CD14-positive monocyte (primary cell): ENCODE data around the gene IL3. TPM values are rescaled to one million over a fixed set of nuclear protein-coding genes. Genes with fewer than 3 reads are reported as not detected.

Experiments used
- DNase-seq, 3 donors: peaks; one replicate each; pipeline ENCODE4 v3.0.0-alpha.2; 2011 to 2022
- H2AFZ ChIP-seq: 2 replicates; pipeline ENCODE4 v1.6.0; 2012; ENCODE audit warnings: mild to moderate bottlenecking, low read depth, low read length, inconsistent platforms; ENCODE audit not compliant: insufficient read depth, poor library complexity, severe bottlenecking
- H3K27ac ChIP-seq, 2 donors: 1 replicate in 1 of 2; 2 replicates in 1 of 2; pipeline ENCODE4 v1.5.1; 2012 to 2013; ENCODE audit warnings: low read length in 2 of 2, control low read depth in 1 of 2, inconsistent platforms in 1 of 2, low read depth in 1 of 2, mild to moderate bottlenecking in 1 of 2
- H3K27me3 ChIP-seq, 2 donors: one replicate each; pipeline versions ENCODE4 v1.6.0 to v1.6.1; 2011 to 2013; ENCODE audit warnings: low read length in 2 of 2; ENCODE audit not compliant: control insufficient read depth in 2 of 2, insufficient read depth in 2 of 2
- H3K36me3 ChIP-seq, 2 donors: replicated peaks in 1 of 2; 1 replicate in 1 of 2; 2 replicates in 1 of 2; pipeline versions ENCODE4 v1.5.1 to v1.6.1; 2012 to 2013; ENCODE audit warnings: low read length in 2 of 2, control low read depth in 1 of 2, inconsistent platforms in 1 of 2, mild to moderate bottlenecking in 1 of 2; ENCODE audit not compliant: insufficient read depth in 2 of 2, control insufficient read depth in 1 of 2
- H3K4me1 ChIP-seq, 2 donors: 1 replicate in 1 of 2; 2 replicates in 1 of 2; pipeline versions ENCODE4 v1.5.1 to v1.6.1; 2012 to 2013; ENCODE audit warnings: low read length in 2 of 2, control low read depth in 1 of 2, inconsistent platforms in 1 of 2, mild to moderate bottlenecking in 1 of 2, moderate library complexity in 1 of 2; ENCODE audit not compliant: insufficient read depth in 2 of 2, control insufficient read depth in 1 of 2
- H3K4me2 ChIP-seq: replicated peaks from 2 replicates; pipeline ENCODE3; 2012; ENCODE audit warnings: low read length, moderate library complexity, mild to moderate bottlenecking; ENCODE audit not compliant: poor library complexity, severe bottlenecking; ENCODE audit errors: extremely low read depth
- H3K4me3 ChIP-seq, 3 experiments: fragments of 200-600 bp in 1 of 3; sonication (generic) in 1 of 3; replicated peaks in 1 of 3; 1 replicate in 2 of 3; 2 replicates in 1 of 3; pipeline ENCODE4 v1.5.1; 2011 to 2013; ENCODE audit warnings: low read length in 3 of 3, mild to moderate bottlenecking in 3 of 3, control low read depth in 2 of 3, low read depth in 2 of 3, inconsistent platforms in 1 of 3, moderate library complexity in 1 of 3
- H3K79me2 ChIP-seq: 2 replicates; pipeline ENCODE4 v1.6.0; 2012; ENCODE audit warnings: mild to moderate bottlenecking, control low read depth, inconsistent platforms, low read length, moderate library complexity; ENCODE audit not compliant: insufficient read depth
- H3K9ac ChIP-seq: 2 replicates; pipeline ENCODE4 v1.6.0; 2017; ENCODE audit warnings: low read length, mild to moderate bottlenecking; ENCODE audit not compliant: insufficient read depth, poor library complexity, severe bottlenecking
- H3K9me3 ChIP-seq, 2 donors: replicated peaks in 1 of 2; 1 replicate in 1 of 2; 2 replicates in 1 of 2; pipeline versions ENCODE4 v1.5.1 to v1.6.1; 2012 to 2013; ENCODE audit warnings: low read length in 2 of 2, control low read depth in 1 of 2; ENCODE audit not compliant: control insufficient read depth in 1 of 2, insufficient read depth in 1 of 2
- H4K20me1 ChIP-seq: 2 replicates; pipeline ENCODE4 v1.6.0; 2012; ENCODE audit warnings: mild to moderate bottlenecking, low read length, control low read depth, moderate library complexity; ENCODE audit not compliant: insufficient read depth
- H3K27ac Mint-ChIP-seq, 7 donors: one replicate each; pipeline ENCODE4 v1.8.0; 2020; ENCODE audit warnings: mild to moderate bottlenecking in 7 of 7, mixed read lengths in 7 of 7, moderate library complexity in 6 of 7, inconsistent platforms in 2 of 7
- H3K27me3 Mint-ChIP-seq, 3 donors: one replicate each; pipeline ENCODE4 v1.8.0; 2021 to 2022; ENCODE audit warnings: low read depth in 3 of 3, mild to moderate bottlenecking in 3 of 3, mixed read lengths in 3 of 3, moderate library complexity in 3 of 3, inconsistent platforms in 1 of 3
- H3K36me3 Mint-ChIP-seq, 2 donors: one replicate each; pipeline ENCODE4 v1.8.0; 2020; ENCODE audit warnings: mixed read lengths in 2 of 2, inconsistent platforms in 1 of 2, mild to moderate bottlenecking in 1 of 2
- H3K4me1 Mint-ChIP-seq: one replicate; pipeline ENCODE4 v1.8.0; 2020; ENCODE audit warnings: mild to moderate bottlenecking, mixed read lengths
- H3K4me3 Mint-ChIP-seq, 2 donors: one replicate each; pipeline ENCODE4 v1.8.0; 2020; ENCODE audit warnings: mild to moderate bottlenecking in 2 of 2, mixed read lengths in 2 of 2, moderate library complexity in 1 of 2
- H3K9me3 Mint-ChIP-seq, 7 donors: one replicate each; pipeline ENCODE4 v1.8.0; 2020 to 2022; ENCODE audit warnings: mixed read lengths in 7 of 7, mild to moderate bottlenecking in 6 of 7, moderate library complexity in 6 of 7, inconsistent platforms in 2 of 7
- CTCF ChIP-seq: fragments of 200-600 bp; IDR thresholded peaks from one replicate; pipeline ENCODE4 v1.8.0; 2022; ENCODE audit warnings: antibody characterized with exemption, mild to moderate bottlenecking
- WGBS: methylation state at CpG from one replicate; pipeline ENCODE4 v1.1.5; 2013; ENCODE audit warnings: missing lambda C conversion rate; ENCODE audit not compliant: insufficient coverage; 5-methylcytosine and 5-hydroxymethylcytosine counted together
- intact Hi-C, 2 donors: fragments of 100-400 bp; cut with micrococcal nuclease; formaldehyde crosslinking; loops; one replicate each; pipeline versions ENCODE4 v1.15.0 to v1.15.1; 2023
- polyA plus RNA-seq, 3 donors: library from polyadenylated mRNA; depleted of rRNA in 1 of 3; unstranded in 2 of 3; stranded (reverse) in 1 of 3; fragments of 300-500 nt in 2 of 3; fragments of >200 nt in 1 of 3; fragmentation: Illumina TruSeq in 2 of 3; gene quantifications; 1 replicate in 2 of 3; 2 replicates in 1 of 3; pipeline ENCODE4 v1.2.3, GENCODE V29; 2012 to 2021

Gene IL3
- polyA plus RNA-seq, 3 donors, result not detected

- no peak overlapping the region for H3K9ac ChIP-seq
- Mint-ChIP-seq H3K4me1 (peaks cover 9% of the 10 kb centered on the region), H3K27me3 (peaks cover 51 to 85% (median 59%) of the 10 kb centered on the region in 3 donors), H3K4me3 (peak overlapping the region in 1 of 2 donors; percentile 73), H3K27ac (peak overlapping the region in 1 of 7 donors; percentile 2), H3K36me3 (peaks cover 0 to 2% of the 10 kb centered on the region in 2 donors), H3K9me3 (peaks cover 0 to 13% (median 5%) of the 10 kb centered on the region in 7 donors)
- H3K4me2 ChIP-seq, result no peak overlapping the region
- H3K36me3 ChIP-seq, result no peaks in the 10 kb centered on the region
- intact Hi-C loops, result no loop called here
- WGBS, result 26% methylated on average over 6 of the region's 7 CpGs
- peaks cover 0 to 14% of the 10 kb centered on the region in 2 donors for H3K9me3 ChIP-seq
- no peak for TF ChIP-seq CTCF
- DNase-seq, result no peak
- H3K4me1 ChIP-seq, result peaks cover 6 to 11% of the 10 kb centered on the region in 2 donors
- H3K4me3 ChIP-seq, result no peak overlapping the region
- H4K20me1 ChIP-seq, result no peaks in the 10 kb centered on the region
- H3K27ac ChIP-seq, result no peak overlapping the region
- peaks cover 41 to 71% of the 10 kb centered on the region in 2 donors for H3K27me3 ChIP-seq
- H2AFZ ChIP-seq, result no peak overlapping the region
- H3K79me2 ChIP-seq, result no peaks in the 10 kb centered on the region
Observed at GRCh38 chr5:132012371-132013005, 48.0 kb upstream of the IL3 start.

- no peak for TF ChIP-seq CTCF
- Histone ChIP-seq H2AFZ (no peak overlapping the region), H3K4me3 (no peak overlapping the region), H3K9ac (no peak overlapping the region), H3K27me3 (peaks cover 39 to 77% of the 10 kb centered on the region in 2 donors), H3K79me2 (no peaks in the 10 kb centered on the region), H3K4me2 (no peak overlapping the region), H3K9me3 (peaks cover 0 to 14% of the 10 kb centered on the region in 2 donors), H3K4me1 (peaks cover 6 to 11% of the 10 kb centered on the region in 2 donors), H4K20me1 (no peaks in the 10 kb centered on the region), H3K36me3 (no peaks in the 10 kb centered on the region), H3K27ac (no peak overlapping the region)
- intact Hi-C loops, result no loop called here
- H3K4me3 Mint-ChIP-seq, result peak overlapping the region in 1 of 2 donors; percentile 73
- H3K27ac Mint-ChIP-seq, result no peak overlapping the region
- peaks cover 12% of the 10 kb centered on the region for H3K4me1 Mint-ChIP-seq
- peaks cover 0 to 2% of the 10 kb centered on the region in 2 donors for H3K36me3 Mint-ChIP-seq
- peaks cover 0 to 14% (median 7%) of the 10 kb centered on the region in 7 donors for H3K9me3 Mint-ChIP-seq
- no peak for DNase-seq
- peaks cover 53 to 90% (median 64%) of the 10 kb centered on the region in 3 donors for H3K27me3 Mint-ChIP-seq
- WGBS, result 100% methylated on average over 3 of the region's 5 CpGs
Observed at GRCh38 chr5:132013006-132013689, 47.3 kb upstream of the IL3 start.
